IPS-15b (cell line): ENCODE data around the gene TMEM131L.

Experiments used
- H3K27me3 ChIP-seq: one replicate; pipeline ENCODE4 v1.6.1; 2013; ENCODE audit warnings: low read length; ENCODE audit not compliant: control insufficient read depth, insufficient read depth
- H3K36me3 ChIP-seq: one replicate; pipeline ENCODE4 v1.6.1; 2013; ENCODE audit warnings: low read length; ENCODE audit not compliant: control insufficient read depth, insufficient read depth
- H3K4me1 ChIP-seq: one replicate; pipeline ENCODE4 v1.6.1; 2013; ENCODE audit warnings: mild to moderate bottlenecking, low read length; ENCODE audit not compliant: control insufficient read depth, insufficient read depth
- H3K4me3 ChIP-seq: one replicate; pipeline ENCODE4 v1.5.1; 2013; ENCODE audit warnings: low read depth, low read length
- H3K9ac ChIP-seq: one replicate; pipeline ENCODE4 v1.6.1; 2013; ENCODE audit warnings: low read depth, mild to moderate bottlenecking, low read length
- H3K9me3 ChIP-seq: one replicate; pipeline ENCODE4 v1.6.1; 2013; ENCODE audit warnings: mild to moderate bottlenecking, low read length; ENCODE audit not compliant: control insufficient read depth, insufficient read depth

Gene TMEM131L

DNA sequence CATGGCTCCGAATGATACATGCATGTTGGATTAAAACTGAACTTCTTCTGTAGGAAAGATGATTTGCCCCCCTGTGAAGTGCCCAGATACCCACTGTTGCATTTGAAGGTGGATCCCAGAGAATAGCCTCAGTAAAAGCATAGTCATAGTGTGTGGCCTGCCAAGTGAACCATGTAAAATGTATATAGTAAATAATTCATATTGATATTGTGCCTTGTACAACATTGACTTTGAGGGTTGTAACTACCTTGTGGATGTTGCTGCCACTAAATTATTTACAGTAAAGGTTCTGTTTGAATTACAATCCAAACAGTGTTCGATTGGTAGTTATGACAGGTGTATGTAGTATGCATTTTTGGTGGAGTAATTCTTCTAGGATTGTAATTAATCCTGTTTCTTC is 19.2 kb downstream of the TMEM131L start:
- Histone ChIP-seq H3K4me1 (peaks cover 28% of the 10 kb centered on the region), H3K9me3 (no peaks in the 10 kb centered on the region), H3K4me3 (no peak overlapping the region), H3K27me3 (no peaks in the 10 kb centered on the region), H3K36me3 (no peaks in the 10 kb centered on the region), H3K9ac (no peak overlapping the region)

DNA sequence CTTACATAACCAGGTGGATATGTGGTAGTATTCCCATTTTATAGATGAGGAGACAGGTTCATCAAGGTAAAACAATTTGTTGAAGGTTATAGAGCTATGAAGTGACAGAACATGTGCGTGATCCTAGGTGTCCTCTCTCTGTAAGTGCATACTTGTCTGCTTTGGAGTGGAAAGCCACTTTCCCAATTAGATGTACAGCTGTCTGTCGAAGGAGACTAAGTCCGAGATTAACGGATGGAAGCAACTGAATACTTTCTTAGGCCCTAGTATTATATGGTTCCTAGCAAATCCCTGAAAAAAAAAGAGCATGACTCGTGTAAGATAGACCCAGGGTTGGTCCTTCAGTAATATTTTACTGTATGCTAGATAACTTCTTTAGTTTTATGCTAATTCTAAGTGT is 19.7 kb downstream of the TMEM131L start:
- Histone ChIP-seq H3K9me3 (no peaks in the 10 kb centered on the region), H3K4me1 (peaks cover 28% of the 10 kb centered on the region), H3K4me3 (no peak overlapping the region), H3K9ac (no peak overlapping the region), H3K27me3 (no peaks in the 10 kb centered on the region), H3K36me3 (no peaks in the 10 kb centered on the region)

DNA sequence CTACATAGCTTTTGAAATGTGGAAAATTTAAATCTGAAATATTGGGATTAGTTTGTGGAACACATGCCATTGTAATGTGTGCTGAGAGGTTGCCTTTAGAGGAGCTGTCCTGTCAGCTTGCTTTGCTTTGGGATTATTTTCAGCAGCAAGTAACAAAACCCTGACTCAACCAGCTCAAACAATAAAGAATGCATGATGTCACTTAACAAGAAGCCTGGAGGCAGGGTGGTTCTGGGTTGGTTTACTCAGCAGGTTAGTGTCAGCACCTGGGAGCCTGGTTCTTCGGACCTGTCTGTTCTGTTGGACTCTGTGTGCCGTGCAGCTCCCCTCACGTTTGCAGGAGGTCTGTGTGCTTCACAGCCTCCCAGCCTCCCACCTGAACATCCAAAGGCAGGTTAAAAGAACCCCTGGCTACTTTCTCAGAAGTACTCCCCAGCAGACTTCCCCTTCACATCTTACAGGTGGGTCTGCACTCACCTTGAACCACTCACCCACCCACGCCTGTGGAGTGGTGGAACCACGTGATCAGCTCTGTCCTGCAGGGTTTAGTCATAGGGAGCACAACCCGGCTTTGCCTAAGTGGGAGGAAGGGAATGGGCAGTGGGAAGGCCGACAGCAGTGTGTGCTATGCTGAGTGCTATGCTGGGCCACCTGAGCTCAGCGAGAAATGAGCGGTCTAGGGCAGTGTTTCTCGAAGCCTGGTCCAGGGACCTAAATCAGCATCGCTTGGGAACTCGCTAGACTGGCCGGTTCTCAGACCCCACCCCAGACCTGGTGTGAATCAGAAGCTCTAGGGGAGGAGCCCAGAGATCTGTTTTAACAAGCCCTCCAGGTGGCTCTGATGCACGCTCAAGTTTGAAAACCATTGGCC is 20.4 kb downstream of the TMEM131L start:
- Histone ChIP-seq H3K4me3 (no peak overlapping the region), H3K9me3 (no peaks in the 10 kb centered on the region), H3K27me3 (no peaks in the 10 kb centered on the region), H3K36me3 (no peaks in the 10 kb centered on the region), H3K4me1 (peaks cover 28% of the 10 kb centered on the region), H3K9ac (no peak overlapping the region)

DNA sequence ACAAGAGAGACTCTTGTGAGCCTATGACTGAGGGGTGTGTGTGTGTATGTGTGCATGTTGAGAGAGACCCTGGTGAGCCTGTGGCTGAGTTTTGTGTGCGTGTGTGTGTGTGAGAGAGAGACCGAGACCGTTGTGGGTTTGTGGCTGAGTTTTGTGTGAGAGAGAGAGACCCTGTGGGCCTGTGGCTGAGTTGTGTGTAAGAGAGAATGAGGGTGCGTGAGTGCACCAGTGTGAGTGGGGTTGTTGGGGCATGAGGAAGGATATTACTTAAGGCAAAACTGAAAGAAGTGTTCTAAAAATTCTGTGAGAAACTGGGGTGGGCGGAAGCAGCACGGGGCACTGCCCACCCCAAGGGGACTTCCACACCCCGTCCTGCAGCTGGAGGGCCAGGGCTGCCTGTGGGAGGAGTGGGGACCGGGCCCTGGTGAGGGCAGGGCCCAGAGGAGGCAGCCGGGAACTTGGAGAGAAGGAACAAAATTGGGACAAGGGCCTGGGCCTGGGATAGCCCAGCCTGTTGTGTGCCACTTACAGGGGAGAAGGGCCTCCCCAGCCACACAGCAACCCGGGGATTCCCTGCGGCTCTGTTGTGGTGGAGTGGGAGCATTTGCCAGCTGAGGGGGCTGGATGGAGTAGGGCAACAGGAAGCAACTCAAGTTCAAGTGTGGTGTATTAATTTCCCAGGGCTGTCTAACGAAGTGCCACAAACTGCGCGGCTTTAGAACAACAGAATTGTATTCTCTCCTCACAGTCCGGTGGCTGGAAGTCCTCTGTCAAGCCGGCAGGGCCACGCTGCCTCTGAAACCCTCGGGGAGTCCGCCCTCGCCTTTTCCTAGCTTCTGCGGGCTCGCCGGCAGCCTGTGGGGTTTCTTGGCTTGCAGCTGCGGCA is 22.1 kb downstream of the TMEM131L start:
- Histone ChIP-seq H3K4me3 (no peak overlapping the region), H3K9ac (no peak overlapping the region)

DNA sequence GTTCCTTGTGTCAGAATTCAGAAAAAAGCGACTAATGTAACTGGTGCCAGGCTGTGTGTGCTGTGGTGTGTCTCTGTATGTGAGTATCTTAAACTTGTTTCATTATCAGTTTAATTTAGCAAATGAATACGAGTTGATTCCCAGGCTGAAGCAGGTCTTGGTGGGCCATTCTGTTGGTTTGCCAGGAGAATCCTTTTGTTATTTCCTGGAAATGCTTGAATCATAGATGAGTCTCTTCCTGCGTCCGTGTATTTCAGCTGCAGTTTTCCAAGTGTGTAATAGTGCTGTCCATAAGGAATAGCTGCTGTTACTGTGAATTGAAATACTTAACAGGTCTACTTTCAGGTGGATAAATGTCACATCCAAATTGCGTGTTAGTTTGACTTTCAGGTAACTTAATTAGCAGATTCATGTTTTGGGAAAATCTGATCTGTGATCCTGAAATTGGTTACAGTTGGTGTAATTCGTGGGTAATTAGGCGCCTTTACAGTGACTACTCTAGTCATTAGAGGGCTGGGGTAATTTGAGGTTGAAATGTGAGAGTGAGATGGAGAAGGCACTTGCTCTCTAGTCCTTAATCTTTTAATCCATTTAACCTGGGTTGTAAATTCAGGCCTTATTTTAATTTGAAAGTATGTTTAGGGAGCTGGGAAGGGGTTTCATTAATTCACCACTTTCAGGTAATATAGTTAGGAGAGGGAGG is 23.8 kb downstream of the TMEM131L start:
- no peaks in the 10 kb centered on the region for H3K36me3 ChIP-seq
- no peaks in the 10 kb centered on the region for H3K9me3 ChIP-seq
- H3K4me3 ChIP-seq, result no peak overlapping the region
- no peak overlapping the region for H3K9ac ChIP-seq
- peaks cover 32% of the 10 kb centered on the region for H3K4me1 ChIP-seq
- no peaks in the 10 kb centered on the region for H3K27me3 ChIP-seq

More for the DNA sequence above, 22.1 kb downstream of the TMEM131L start:
- Histone ChIP-seq H3K9me3 (no peaks in the 10 kb centered on the region), H3K4me1 (peaks cover 28% of the 10 kb centered on the region), H3K36me3 (no peaks in the 10 kb centered on the region), H3K27me3 (no peaks in the 10 kb centered on the region)

DNA sequence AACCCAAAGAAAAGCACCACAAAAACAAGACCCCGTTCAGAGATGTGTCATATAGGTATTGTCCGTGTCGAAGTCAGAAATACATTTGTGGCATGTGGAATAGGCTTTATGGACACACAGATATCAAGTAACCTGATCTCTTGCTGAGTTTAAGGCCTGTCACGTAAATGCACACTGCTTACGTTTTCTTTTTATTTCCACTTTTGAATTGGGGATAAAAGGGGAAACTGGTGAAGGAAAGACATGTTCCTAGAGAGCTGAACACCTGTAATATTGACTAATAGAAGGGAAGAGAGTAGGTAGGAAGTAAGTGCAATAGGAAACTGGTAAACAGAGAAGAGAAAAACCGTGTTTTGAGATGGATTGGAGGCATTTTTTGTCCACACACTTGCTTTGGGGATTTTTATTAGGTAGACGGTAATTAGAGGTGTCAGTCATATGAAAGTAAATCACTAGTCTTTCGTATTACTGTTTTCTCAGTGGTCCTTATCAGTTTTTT is 24.9 kb downstream of the TMEM131L start:
- H3K9me3 ChIP-seq, result no peaks in the 10 kb centered on the region
- H3K4me3 ChIP-seq, result no peak overlapping the region
- no peaks in the 10 kb centered on the region for H3K36me3 ChIP-seq
- H3K9ac ChIP-seq, result no peak overlapping the region
- peaks cover 32% of the 10 kb centered on the region for H3K4me1 ChIP-seq
- no peaks in the 10 kb centered on the region for H3K27me3 ChIP-seq

DNA sequence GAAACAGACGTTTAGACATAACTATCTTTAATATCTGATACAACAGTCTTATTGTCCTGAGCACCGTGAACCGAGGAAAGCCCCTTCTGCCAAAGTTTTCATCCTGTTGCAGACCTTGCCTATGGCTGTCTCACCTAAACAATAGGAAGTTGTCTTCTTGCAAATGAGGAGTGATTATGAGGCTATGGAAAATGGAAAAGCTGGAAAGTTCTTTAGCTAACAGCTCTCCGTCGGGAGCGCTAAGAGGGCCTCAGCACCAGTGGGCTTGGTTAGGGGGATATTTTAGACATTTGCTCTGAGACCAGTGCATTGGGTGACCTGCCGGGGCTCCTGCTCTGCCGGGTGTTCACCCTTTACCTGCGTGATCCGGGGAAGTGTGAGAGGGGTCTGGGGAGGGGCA is 28.4 kb downstream of the TMEM131L start:
- no peaks in the 10 kb centered on the region for H3K27me3 ChIP-seq
- no peaks in the 10 kb centered on the region for H3K36me3 ChIP-seq
- H3K4me1 ChIP-seq, result peaks cover 26% of the 10 kb centered on the region
- no peaks in the 10 kb centered on the region for H3K9me3 ChIP-seq
- H3K4me3 ChIP-seq, result no peak overlapping the region
- no peak overlapping the region for H3K9ac ChIP-seq

DNA sequence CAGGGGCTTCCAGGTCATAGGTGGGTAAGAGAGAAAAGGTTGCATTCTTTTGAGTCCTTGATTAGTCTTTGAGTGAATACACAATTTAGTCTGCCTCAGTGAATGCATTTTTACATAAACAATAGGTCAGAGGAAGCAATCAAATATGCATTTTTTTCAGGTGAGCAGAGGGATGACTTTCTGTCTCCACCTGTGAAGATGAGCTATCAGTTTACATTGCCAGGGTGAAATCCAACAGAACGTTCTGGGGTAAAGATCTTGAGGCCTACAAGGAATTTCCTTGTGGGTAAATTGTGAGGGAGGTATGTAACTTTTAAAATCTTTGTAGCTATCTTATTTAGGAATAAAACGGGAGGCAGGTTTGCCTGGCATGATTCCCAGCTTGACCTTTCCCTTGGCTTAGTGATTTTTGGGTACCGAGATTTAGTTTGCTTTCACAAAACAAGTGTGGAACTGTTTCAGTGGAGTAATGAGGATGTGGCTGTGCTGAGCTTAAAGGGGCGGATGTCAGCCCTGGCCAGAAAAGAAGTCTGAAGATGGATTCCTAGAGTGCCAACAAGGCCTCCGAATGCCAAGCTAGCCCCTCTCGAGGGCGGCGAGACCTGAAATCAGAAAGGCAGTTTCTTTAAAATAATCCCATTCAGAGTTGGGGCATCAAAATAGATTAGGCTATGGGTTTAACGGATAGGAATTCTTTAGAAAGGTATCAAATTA is 29.5 kb downstream of the TMEM131L start:
- no peak overlapping the region for H3K9ac ChIP-seq
- no peaks in the 10 kb centered on the region for H3K36me3 ChIP-seq
- H3K4me3 ChIP-seq, result no peak overlapping the region
- no peaks in the 10 kb centered on the region for H3K9me3 ChIP-seq
- H3K4me1 ChIP-seq, result peaks cover 22% of the 10 kb centered on the region
- no peaks in the 10 kb centered on the region for H3K27me3 ChIP-seq

DNA sequence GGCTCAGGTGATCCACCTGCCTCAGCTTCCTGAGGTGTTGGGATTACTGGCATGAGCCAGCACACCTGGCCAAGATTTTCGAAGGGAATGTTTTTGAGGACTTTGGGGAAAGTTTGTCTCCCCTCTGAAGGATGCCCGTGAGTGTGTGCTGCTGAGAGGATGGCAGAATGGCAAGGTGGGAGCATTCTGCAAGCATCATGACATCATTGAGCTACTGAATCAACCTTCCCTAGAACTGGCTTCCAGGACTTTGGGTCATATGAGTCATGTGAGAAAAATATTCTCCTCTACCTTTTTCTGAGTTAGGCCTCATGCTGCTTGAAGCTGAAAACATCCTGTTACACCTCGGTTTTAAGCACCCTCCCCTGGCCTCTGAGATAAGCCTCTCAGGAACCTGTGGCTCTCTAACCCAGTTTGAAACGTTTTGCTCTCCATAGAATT is 31.0 kb downstream of the TMEM131L start:
- no peaks in the 10 kb centered on the region for H3K36me3 ChIP-seq
- peaks cover 22% of the 10 kb centered on the region for H3K4me1 ChIP-seq
- H3K9me3 ChIP-seq, result no peaks in the 10 kb centered on the region
- no peak overlapping the region for H3K9ac ChIP-seq
- H3K4me3 ChIP-seq, result no peak overlapping the region
- H3K27me3 ChIP-seq, result no peaks in the 10 kb centered on the region

DNA sequence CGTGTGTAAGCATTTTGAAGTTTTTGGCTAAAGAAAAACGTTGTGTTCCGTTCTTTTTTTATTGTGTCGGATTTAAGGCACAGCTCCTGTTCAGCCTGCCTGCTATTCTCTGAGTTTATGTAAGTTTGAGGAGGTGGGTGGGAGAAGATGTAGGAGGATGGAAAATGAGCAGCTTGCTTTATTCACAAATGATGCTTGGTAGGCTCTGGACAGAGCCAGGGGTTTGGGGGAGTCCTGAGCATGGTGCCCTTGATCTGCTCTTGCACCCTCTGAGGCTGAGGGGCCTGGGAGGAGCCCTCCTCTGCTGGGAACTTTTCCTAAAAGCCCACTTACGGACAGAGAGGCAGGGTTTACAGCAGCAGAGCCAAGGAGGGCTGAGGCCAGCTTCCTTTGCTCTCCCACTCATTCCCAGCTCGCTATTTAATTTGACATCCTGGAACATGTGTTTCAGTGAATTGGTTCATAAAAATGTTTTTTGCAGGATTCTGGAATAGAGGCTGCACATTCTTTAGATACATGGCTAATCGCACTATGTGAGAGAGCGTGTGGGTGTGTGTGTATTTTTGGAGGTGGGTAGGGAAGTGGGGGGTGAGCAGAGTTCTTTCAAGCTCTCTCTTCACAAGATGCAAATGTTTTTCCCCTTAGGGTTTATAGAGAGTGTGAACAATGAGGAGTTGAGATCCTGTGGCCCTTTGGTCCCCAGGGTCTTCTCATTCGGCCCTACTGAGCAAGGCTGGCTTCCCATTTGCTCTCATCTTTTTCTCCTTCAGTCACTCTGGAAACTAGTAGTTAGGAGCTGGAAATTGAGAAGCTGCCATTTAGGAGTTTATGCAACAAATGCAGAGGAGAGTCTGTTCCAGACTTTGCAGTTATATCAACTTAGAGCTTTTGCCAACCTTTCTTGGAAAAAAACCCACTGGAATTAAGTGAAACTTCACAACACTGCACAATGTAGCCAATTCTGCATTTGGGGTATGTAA is 32.1 kb downstream of the TMEM131L start:
- H3K27me3 ChIP-seq, result no peaks in the 10 kb centered on the region
- no peaks in the 10 kb centered on the region for H3K9me3 ChIP-seq
- no peak overlapping the region for H3K9ac ChIP-seq
- H3K4me3 ChIP-seq, result no peak overlapping the region
- H3K4me1 ChIP-seq, result peaks cover 22% of the 10 kb centered on the region
- H3K36me3 ChIP-seq, result no peaks in the 10 kb centered on the region
